ENCODE data around the gene EFCAB10. TPM values are rescaled to one million over a fixed set of nuclear protein-coding genes. Genes with fewer than 3 reads are reported as not detected.

Gene EFCAB10
- total RNA-seq, 1 donor from 2014 or later: not detected

- CTCF ChIA-PET: no interaction called here
- H3K27ac Mint-ChIP-seq: no peak overlapping the region
- TF ChIP-seq CTCF (IDR thresholded peaks at IDR 0.05): no peak
Observed at GRCh38 chr7:105621617-105622016, 40.3 kb upstream of the EFCAB10 start.

GRCh38 chr7:105621176-105621575, 39.9 kb upstream of the EFCAB10 start:
- Mint-ChIP-seq H3K27me3 (no peaks in the 10 kb centered on the region), H3K4me1 (no peaks in the 10 kb centered on the region), H3K9me3 (peaks cover 4% of the 10 kb centered on the region), H3K4me3 (no peak overlapping the region), H3K27ac (no peak overlapping the region), H3K36me3 (ENCODE audit: low read depth) (peaks cover 75% of the 10 kb centered on the region)
- no peak for DNase-seq
- intact Hi-C loops (cut with micrococcal nuclease): no loop called here
- no peak for ATAC-seq (ENCODE audit: low read depth)
- TF ChIP-seq CTCF (IDR thresholded peaks at IDR 0.05): no peak
- ChIA-PET CTCF (no interaction called here), POLR2A (no interaction called here)

More at GRCh38 chr7:105621617-105622016, 40.3 kb upstream of the EFCAB10 start:
- peaks cover 6% of the 10 kb centered on the region for H3K9me3 Mint-ChIP-seq
- DNase-seq: no peak
- H3K36me3 Mint-ChIP-seq (ENCODE audit: low read depth): peaks cover 73% of the 10 kb centered on the region
- H3K4me1 Mint-ChIP-seq: no peaks in the 10 kb centered on the region
- POLR2A ChIA-PET: no interaction called here
- intact Hi-C loops (cut with micrococcal nuclease): no loop called here
- H3K27me3 Mint-ChIP-seq: no peaks in the 10 kb centered on the region
- ATAC-seq (ENCODE audit: low read depth): no peak
- no peak overlapping the region for H3K4me3 Mint-ChIP-seq

- TF ChIP-seq CTCF (IDR thresholded peaks at IDR 0.05): no peak
- H3K4me3 Mint-ChIP-seq: no peak overlapping the region
- intact Hi-C loops (cut with micrococcal nuclease): no loop called here
- DNase-seq (no peak), ATAC-seq (ENCODE audit: low read depth) (no peak)
- H3K27me3 Mint-ChIP-seq: no peaks in the 10 kb centered on the region
- peaks cover 77% of the 10 kb centered on the region for H3K36me3 Mint-ChIP-seq (ENCODE audit: low read depth)
- H3K9me3 Mint-ChIP-seq: no peaks in the 10 kb centered on the region
- CTCF ChIA-PET: no interaction called here
- POLR2A ChIA-PET: no interaction called here
- H3K27ac Mint-ChIP-seq: no peak overlapping the region
- H3K4me1 Mint-ChIP-seq: no peaks in the 10 kb centered on the region
Observed at GRCh38 chr7:105619590-105619989, 38.3 kb upstream of the EFCAB10 start.

GRCh38 chr7:105618016-105618296, 36.7 kb upstream of the EFCAB10 start:
- peaks cover 80% of the 10 kb centered on the region for H3K36me3 Mint-ChIP-seq (ENCODE audit: low read depth)
- H3K27ac Mint-ChIP-seq: no peak overlapping the region
- ChIA-PET POLR2A (no interaction called here), CTCF (no interaction called here)
- H3K9me3 Mint-ChIP-seq: no peaks in the 10 kb centered on the region
- intact Hi-C loops (cut with micrococcal nuclease): no loop called here
- ATAC-seq (ENCODE audit: low read depth) (no peak), DNase-seq (no peak)
- no peak for TF ChIP-seq CTCF (IDR thresholded peaks at IDR 0.05)
- no peaks in the 10 kb centered on the region for H3K4me1 Mint-ChIP-seq
- no peak overlapping the region for H3K4me3 Mint-ChIP-seq
- no peaks in the 10 kb centered on the region for H3K27me3 Mint-ChIP-seq

GRCh38 chr7:105617280-105618015, 36.2 kb upstream of the EFCAB10 start:
- ATAC-seq (ENCODE audit: low read depth): no peak
- H3K4me3 Mint-ChIP-seq: no peak overlapping the region
- H3K9me3 Mint-ChIP-seq: no peaks in the 10 kb centered on the region
- no peak overlapping the region for H3K27ac Mint-ChIP-seq
- TF ChIP-seq CTCF (IDR thresholded peaks at IDR 0.05): no peak
- peaks cover 79% of the 10 kb centered on the region for H3K36me3 Mint-ChIP-seq (ENCODE audit: low read depth)
- no peaks in the 10 kb centered on the region for H3K4me1 Mint-ChIP-seq
- POLR2A ChIA-PET: no interaction called here
- DNase-seq: no peak
- intact Hi-C loops (cut with micrococcal nuclease): no loop called here
- CTCF ChIA-PET: no interaction called here
- no peaks in the 10 kb centered on the region for H3K27me3 Mint-ChIP-seq

All from activated B cell treated with CpG ODN at 0.5 μM for 24 hours (primary cell).